GM19035 (cell line): ENCODE results near the gene CYTIP.
"Not testable (repeated sequence)": the region's sequence is repeated elsewhere in the genome, so short reads cannot be mapped to it uniquely, and the experiment has no call there.

ENCODE experiments used
- ATAC-seq: cut with Tn5 transposase; IDR thresholded peaks from one replicate; pipeline ENCODE4 v1.9.1; 2021; ENCODE audit not compliant: unreplicated experiment

Gene CYTIP

DNA sequence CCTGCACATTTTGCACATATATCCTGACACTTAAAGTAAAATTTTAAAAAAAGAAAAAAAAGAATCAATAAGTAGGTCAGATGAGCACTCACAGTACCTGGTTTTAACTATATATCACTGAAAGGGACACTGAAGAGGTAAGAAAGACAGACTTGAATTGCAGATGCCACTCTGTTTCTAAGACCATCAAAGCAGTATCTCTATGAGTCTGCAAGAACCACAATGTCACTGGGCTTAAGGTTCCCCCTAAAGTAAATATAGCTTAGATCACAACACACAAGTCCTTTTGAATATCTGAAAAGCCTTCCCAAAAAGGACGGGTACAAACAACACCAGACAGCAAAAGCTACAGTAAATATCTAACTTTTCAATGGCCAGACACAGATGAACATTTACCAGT, 57.6 kb downstream of the CYTIP start:
- ATAC-seq, result no peak

DNA sequence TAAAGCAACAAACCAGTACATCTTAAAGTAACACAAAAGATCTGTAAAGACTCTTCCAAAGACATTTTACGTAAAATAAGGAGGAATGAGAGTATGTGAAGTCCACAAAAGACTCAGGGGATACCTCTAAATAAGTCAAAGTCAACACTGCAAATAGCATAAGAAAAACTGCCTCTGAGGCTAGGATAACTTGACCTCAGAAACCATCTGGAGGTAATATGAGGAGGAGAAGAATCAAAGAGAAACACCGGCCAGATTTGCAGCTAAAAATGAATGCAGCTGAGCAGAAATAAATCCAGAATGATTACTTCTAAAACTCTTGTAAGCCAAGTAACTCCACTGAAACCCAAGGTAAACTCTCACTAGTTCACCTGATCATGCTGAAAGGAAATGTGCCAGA, 66.0 kb downstream of the CYTIP start:
- no peak for ATAC-seq

DNA sequence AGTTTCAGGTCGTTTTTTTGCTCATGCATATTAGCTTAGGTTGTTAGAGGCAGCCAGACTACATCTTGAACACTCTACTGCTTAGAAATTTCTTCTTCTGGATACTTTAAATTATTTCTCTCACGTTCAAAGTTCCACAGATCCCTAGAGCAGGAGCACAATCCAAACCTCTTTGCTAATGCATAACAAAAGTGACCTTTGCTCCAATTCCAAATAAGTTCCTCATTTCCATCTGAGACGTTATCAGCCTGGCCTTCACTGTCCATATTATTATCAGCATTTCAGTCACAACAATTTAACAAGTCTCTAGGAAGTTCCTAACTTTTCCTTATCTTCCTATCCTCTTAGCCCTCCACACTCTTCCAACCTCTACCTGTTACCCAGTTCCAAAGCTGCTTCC, 67.8 kb downstream of the CYTIP start:
- no peak for ATAC-seq

GRCh38 chr2:157375384-157375783, 68.5 kb downstream of the CYTIP start:
- no peak for ATAC-seq

DNA sequence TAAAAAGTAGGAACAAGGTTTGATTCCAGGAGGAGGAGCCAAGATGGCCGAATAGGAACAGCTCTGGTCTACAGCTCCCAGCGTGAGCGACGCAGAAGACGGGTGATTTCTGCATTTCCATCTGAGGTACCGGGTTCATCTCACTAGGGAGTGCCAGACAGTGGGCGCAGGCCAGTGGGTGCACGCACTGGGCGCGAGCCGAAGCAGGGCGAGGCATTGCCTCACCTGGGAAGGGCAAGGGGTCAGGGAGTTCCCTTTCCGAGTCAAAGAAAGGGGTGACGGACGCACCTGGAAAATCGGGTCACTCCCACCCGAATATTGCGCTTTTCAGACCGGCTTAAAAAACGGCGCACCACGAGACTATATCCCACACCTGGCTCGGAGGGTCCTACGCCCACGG, 75.4 kb downstream of the CYTIP start:
- not testable (repeated sequence) for ATAC-seq

- no peak for ATAC-seq
Measured at GRCh38 chr2:157367704-157368103, 76.2 kb downstream of the CYTIP start.
